Stimulated activated CD4-positive, alpha-beta T cell treated with anti-CD3 and anti-CD28 coated beads, TNF-alpha, amount 100 ng/mL, for 1 hour (primary cell): Measurements from ENCODE around the gene TOPAZ1.
"Not testable (repeated sequence)": the region's sequence is repeated elsewhere in the genome, so short reads cannot be mapped to it uniquely, and the experiment has no call there.

Source experiments
- DNase-seq, 3 donors: peaks; one replicate each; pipeline ENCODE4 v3.0.0-alpha.2; 2020; ENCODE audit warnings: low read depth in 3 of 3, low spot score in 1 of 3

The TOPAZ1 gene

DNA sequence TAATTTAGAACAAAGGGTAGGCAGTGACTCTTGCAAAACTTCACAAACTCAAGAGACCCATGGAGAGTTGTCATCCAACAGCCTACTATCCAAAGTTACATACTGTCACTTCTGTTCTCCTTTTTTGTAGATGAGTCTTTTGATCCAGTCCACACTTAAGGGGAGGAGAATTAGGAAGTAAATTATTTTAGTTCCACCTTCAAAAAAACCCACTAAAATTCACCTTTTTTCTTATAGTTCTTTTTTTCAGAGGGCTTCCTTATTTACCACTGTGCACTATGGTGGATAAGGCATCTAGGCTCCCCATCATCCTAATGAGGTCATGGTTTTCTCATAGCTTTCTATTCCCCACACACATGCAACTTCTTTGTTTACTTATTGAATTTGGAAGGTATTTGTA lies 88.3 kb downstream of the TOPAZ1 start:
- DNase-seq: no peak

GRCh38 chr3:44330444-44330843 lies 88.8 kb downstream of the TOPAZ1 start:
- DNase-seq: no peak

- no peak for DNase-seq
Observed at GRCh38 chr3:44334326-44334725, 92.6 kb downstream of the TOPAZ1 start.

DNA sequence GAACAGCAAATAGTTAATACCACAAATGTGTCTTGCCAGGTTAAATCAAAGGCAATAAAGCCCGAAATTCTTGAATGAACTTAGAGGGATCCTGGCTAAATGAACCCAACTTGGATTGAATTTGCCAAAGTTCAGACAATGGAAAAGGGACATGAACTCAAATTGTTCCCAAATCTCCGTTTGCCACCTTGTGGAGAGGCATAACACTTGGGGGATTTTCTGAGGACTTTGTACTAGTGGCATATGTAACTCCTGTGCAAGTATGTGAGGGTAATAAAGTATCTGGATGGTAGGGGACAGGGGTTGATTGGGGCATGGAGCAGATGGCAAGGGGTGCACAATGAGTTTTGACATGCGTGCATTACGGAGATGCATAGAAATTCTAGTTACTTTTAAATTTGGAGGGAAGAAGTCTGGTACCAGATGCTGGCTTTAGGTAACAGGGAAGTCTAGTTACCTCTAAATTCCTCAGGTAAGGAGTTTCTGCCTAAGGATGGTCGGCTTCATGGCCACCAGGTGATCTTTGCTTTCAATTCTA lies 95.6 kb downstream of the TOPAZ1 start:
- no peak for DNase-seq

- DNase-seq: peak; percentile 96 to 98 (median 97)
Observed at GRCh38 chr3:44338010-44338827, 96.5 kb downstream of the TOPAZ1 start, which contains the start of gene TCAIM. TCAIM (plus strand) TSS chr3:44338766; CDS start chr3:44354783, 16,017 bp downstream.

DNA sequence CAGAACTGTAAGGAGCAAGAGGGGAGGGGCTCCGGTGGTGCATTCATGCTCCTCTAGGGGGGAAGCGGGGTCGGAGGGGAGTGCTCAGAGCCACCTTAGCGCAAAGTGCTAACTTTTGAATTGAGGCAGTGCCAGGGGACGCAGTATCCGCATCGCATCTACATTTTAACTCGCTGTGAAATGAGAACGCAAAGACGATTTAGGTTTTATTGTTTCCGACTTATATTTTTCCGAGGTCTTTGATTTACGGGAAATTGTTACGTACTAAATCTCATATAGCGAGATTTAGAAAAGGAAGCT lies 97.1 kb downstream of the TOPAZ1 start:
- DNase-seq: no peak

DNA sequence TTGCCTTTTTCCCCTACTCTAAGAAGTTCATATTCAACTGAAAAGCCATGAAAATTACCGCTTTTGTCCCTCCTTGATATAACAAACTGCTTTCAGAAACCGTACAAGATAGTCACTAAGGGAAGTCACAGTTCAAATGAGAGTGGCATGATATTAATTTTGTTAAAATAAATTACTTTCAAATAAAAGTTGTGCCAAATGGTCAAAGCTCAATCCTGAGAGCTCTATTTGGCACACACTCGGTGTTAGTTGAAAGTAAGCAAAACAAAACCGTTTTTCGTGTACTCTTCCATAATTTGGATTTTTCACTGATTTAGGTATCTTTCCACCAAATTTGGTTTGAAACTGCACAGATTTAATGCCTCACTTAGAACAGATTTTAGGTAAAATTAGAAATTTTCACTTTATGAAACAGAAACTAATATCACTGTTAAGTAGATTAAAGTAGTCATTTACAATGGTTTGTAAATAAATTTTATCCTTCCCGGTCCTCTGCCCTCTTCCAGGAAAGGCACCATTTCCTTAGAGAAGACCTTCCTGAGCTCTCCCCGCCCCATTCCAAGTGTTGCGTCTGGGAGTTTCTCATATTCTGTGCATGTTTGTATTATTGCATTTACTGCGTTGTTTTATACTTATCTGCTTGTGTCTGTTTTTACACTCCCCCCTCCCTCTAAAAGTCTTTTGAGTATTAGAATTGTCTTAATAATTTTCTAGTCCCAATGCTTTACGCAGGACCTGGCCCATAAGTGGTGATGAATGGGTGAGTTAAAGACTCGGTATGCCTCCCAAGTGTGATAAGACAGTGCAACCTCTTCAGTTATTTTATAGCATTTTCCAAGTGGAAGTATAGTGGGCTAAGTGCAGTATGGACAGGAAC lies 97.7 kb downstream of the TOPAZ1 start:
- no peak for DNase-seq

DNA sequence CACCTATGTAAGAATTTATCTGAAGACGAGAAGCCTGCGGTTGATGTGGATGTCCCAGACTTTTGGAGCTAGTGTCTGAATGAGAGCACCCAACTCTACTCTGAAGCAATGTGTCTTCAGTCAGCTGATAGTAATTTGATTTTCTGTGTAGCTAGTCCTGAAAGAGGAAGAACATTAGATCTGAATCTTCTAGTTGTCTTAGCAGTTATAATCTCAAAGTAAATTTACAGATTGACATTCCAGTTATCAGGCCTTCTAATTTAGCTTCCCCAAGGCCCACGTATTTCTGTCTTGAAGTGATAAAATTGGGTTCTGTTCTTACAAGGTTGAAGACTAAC lies 98.3 kb downstream of the TOPAZ1 start:
- DNase-seq: no peak

DNA sequence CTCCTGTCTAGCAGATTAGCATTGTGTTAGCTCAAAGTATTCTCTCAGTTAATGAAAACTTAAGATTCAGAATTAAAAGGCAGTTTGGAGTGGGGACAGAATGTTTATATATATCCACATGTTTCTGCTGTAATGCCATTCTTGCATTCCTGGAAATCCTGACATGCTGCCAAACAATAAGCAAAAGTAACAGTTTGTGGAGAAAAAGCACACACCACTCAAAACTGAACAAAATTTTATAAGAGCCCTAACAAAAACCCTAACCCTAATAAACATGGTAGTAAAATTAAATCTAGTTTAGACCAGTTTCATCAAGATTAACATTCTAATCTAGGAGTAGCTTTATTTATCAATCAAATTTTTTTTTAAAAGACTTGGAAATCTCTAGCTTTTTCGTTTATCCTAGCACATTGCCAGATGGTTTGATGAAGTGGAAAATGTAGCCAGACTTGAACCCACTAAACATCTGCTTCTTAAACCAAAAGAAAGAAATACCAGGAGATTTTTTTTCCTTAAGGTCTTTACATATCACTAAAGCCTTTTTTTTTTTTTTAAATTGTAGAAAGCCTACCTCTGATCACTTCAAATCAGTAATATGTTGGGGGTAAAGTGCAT lies 100.6 kb downstream of the TOPAZ1 start:
- no peak for DNase-seq

DNA sequence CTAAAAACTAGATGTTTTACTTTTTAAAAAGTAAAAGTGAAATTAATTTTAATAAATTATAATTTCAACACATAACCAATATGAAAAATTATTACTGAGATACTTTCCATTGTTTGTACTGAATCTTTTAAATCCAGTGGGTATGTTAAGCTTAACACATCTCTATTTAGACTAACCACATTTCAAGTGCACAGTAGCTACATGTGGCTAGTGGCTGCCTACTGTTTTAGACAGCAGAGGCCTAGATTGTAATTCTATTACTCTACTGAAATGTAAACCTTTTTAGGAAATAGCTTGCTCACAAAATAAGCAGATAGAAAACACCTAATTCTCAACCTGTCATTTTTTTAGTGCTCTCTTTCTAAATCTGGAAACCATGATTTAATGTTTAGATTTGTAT lies 101.7 kb downstream of the TOPAZ1 start:
- DNase-seq: no peak

DNA sequence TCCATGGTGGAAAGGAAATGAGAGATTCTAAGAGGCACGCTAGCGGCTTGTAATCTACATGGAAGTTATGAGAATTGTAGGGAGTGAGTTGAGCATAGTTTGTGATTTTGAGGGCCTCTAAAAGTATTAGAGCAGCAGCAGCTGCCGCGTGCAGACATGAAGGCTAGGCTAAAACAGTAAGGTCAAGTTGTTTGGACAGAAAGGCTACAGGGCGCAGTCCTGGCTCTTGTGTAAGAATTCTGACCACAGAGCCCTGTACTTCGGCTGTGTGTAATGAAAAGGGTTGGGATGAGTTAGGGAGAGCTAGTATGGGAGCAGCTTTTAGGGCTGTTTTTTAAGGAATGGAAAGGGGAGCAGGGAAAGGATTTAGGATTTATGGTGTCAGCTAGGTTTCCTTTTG lies 104.9 kb downstream of the TOPAZ1 start:
- DNase-seq: not testable (repeated sequence)

DNA sequence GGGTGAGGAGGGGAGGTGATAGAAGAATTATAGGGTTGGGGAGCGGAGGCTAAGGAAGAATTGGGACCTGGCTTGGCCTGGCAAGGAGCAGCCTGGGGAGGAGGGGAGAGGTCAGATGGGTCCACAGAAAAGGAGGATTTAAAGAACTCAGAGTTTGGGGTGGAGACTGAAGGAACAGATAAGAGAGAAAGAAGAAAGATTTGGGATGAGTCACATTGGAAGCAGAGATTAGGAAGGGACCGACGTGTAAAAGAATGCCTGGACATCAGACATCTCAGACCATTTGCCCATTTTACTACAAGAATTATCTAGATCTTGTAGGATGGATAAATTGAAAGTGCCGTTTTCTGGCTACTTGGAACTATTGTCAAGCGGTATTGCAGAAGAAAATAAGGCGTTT lies 107.3 kb downstream of the TOPAZ1 start:
- DNase-seq: no peak

DNA sequence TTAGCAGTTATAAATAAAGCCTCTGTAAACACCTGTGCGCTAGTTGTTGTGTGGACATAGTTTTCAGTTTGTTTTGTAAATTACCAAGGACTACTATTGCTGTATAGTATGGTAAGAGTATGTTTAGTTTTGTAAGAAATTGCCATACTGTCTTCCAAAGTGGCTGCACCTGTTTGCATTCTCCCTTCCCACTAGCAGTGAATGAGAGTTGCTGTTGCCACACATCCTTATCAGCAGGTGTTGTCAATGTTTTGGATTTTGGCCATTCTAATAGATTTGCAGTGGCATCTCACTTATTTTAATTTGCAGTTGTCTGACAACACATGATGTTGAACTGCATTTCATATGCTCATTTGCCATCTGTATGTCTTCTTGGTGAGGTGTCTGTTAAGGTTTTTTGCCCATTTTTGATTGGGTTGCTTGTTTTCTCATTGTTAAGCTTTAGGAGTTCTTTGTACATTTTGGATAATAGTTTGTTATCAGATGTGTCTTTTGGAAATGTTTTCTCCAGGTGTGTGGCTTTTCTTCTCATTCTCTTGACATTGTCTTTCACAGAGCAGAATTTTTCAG lies 111.8 kb downstream of the TOPAZ1 start:
- DNase-seq: no peak

GRCh38 chr3:44355362-44356033 lies 113.8 kb downstream of the TOPAZ1 start:
- DNase-seq: no peak

DNA sequence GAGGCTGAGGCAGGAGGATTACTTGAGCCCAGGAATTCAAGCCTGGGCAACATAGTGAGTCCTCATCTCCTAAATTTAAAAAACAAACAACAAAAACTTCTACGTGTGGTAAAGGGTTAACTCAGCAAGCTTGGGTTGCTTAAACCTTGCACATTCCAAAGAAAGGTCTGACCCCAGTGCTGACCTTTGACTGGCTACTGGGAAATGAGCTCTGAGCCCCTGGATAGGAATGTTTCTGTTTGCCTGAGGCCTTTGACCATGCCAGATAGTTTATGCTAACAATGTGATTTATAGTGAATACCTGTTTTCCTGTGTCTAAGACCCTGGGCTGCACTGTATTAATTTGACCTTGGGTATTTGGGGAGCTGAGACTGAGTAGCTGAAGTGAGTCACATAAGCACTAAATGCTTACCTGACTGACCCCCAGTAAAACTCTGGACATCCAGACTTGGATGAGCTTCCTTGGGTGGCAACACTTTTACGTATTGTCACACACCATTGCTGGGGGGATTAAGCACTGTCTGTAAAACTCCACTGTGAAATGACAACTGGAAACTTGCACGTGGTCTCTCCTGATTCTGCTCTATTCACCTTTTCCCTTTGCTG lies 117.6 kb downstream of the TOPAZ1 start:
- DNase-seq: no peak

- no peak for DNase-seq
Observed at GRCh38 chr3:44363591-44363990, 121.9 kb downstream of the TOPAZ1 start.

DNA sequence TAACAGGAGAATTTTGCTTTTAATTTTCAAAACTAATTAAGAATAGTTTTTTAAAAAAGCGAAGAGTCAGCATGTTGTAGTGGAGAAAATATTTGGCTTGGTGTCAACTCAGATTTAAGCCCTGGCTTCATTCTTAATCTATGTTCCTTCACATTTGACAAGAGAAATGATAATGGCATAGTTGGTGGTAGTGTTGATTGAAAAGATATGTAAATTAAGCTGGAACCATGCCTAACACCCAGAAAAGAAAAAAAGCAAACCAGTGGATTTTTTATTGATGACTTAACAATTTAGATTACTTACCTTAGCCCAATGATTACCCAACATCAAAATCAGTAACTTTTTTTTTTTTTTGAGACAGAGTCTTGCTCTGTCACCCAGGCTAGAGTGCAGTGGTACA lies 124.3 kb downstream of the TOPAZ1 start:
- DNase-seq: no peak

DNA sequence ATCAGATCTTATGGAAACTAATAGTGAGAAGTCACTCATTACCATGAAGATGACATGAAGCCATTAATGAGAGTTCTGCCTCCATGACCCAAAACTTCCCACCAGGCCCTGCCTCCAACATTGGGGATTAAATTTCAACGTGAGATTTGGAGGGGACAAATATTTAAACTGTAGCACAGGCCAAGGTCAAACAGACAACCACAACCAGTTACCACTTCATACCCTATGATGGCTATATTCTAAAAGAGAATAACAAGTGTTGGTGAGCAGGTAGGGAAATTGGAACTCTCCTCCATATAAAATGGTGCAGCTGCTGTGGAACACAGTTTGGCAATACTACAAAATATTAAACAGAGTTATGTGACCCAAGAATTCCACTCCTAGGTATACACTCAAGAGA lies 133.8 kb downstream of the TOPAZ1 start:
- no peak for DNase-seq
